Pancreas (tissue), 10 donors: ENCODE results near the gene RNH1. TPM values are rescaled to one million over a fixed set of nuclear protein-coding genes. Genes with fewer than 3 reads are reported as not detected.
A peak's percentile ranks its signal among the peaks of the same experiment; 100 is the strongest.

Experiments
- ATAC-seq, 4 donors: fragments of 200-7000 bp; cut with Tn5 transposase; one replicate each; pipeline versions ENCODE4 v1.8.0 to v1.9.1; 2020; ENCODE audit warnings: mild to moderate bottlenecking in 4 of 4, moderate library complexity in 4 of 4
- DNase-seq, 6 donors: peaks; one replicate each; pipeline ENCODE4 v3.0.0-alpha.2; 2020
- FAIRE-seq: peaks from 2 replicates; lab custom pipeline; 2012; peaks lifted over from hg19 to GRCh38; lab: Jason Lieb, UNC
- H3K27ac ChIP-seq, 4 donors: fragments of 200-600 bp; sonication (generic); 1 replicate in 3 of 4; 2 replicates in 1 of 4; pipeline versions ENCODE4 v1.5.0 to v1.8.0; 2020
- H3K27me3 ChIP-seq, 4 donors: fragments of 200-600 bp; one replicate each; pipeline ENCODE4 v1.8.0; 2021
- H3K36me3 ChIP-seq, 3 donors: fragments of 200-600 bp; sonication (generic) in 1 of 3; one replicate each; pipeline versions ENCODE4 v1.5.0 to v1.8.0; 2020 to 2021
- H3K4me1 ChIP-seq, 3 donors: fragments of 200-600 bp; one replicate each; pipeline ENCODE4 v1.8.0; 2021
- H3K4me3 ChIP-seq, 4 donors: fragments of 200-600 bp; sonication (generic) in 2 of 4; one replicate each; pipeline versions ENCODE4 v1.5.0 to v1.8.0; 2020 to 2021
- H3K9me3 ChIP-seq, 4 donors: fragments of 200-600 bp; one replicate each; pipeline ENCODE4 v1.8.0; 2021
- WGBS, 2 donors: extraction: QIAGEN DNeasy Blood & Tissue Kit; methylation state at CpG; one replicate each; pipeline ENCODE4 v1.1.7; 2013; 5-methylcytosine and 5-hydroxymethylcytosine counted together
- intact Hi-C, 3 donors: fragments of 100-400 bp; cut with DNase I; formaldehyde crosslinking; loops; one replicate each; pipeline versions ENCODE4 v1.11.1 to v1.14.2; 2022
- polyA plus RNA-seq, 2 donors: library from polyadenylated mRNA; stranded (reverse); fragments of 200-250 nt; gene quantifications; one replicate each; pipeline ENCODE4 v1.2.3, GENCODE V29; 2013
- total RNA-seq, 6 donors: library from RNA; stranded (reverse); fragmentation: NEBNext Ultra II Directional in 4 of 6; extraction: Animal tissue kit (Norgen Biotek cat#: 25700) in 4 of 6; gene quantifications; one replicate each; pipeline versions ENCODE4 v1.2.1 to v1.2.4, GENCODE V29; 2021 to 2023
- TF ChIP-seq, protein P1 (sequence below), 4 donors: fragments of 200-600 bp; sonication (generic) in 3 of 4; IDR thresholded peaks; one replicate each; pipeline versions ENCODE4 v1.5.0 to v1.8.0; 2021; ENCODE audit warnings: antibody characterized with exemption in 4 of 4
- donor health status: healthy with polysubstance abuse.
- donor health status: DM: no; HTN: no; CAD: no; lungs with moderate emphysema.
- donor health status: DM: no; HTN: no; CAD: no.
- donor health status: control.
- donor health status: control.
- donor health status: Bipolar disorder and iron deficiency.
- donor health status: DM: yes; HTN: yes; CAD: no.
- donor health status: DM: no; HTN: no; CAD: no.
- donor health status: DM: no; HTN: no; CAD: no.
- donor health status: DM: yes; HTN: yes; CAD: no.

The RNH1 gene
- total and polyA plus RNA-seq, 8 donors, result 38.9 to 87.7 (median 63.9) TPM

DNA sequence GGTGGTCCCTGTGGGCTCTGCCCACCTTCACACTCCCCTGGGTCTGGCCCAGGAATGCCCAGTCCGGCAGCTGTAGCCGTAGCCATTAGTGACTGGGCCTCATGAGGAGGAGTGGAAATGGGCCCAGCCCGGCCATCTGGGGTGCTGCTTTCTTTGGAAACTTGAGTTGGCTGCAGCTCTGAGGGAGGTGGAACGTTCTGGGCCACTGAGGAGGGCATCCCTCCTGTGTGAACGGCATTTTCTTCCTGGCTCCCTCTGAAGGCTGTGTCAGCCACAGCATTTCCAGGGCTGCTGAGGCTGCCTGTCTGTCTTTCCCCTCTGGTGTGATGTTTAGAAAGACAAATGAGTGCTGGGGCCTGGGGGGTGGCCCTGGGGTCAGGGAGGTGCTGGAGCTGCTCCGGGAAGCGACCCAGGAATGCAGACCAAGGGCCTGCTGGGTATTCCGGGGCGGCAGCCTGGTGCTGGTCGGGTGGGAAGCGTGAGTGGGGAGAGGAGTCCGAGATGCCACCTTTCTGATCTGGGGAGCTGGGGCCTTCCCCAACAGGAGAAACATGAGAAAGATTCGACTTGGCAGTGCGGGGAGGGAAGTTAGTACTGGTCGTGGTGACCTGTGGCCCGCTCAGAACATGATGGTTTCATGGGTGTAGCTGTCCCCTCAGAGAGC lies 29.9 kb downstream of the RNH1 start:
- Histone ChIP-seq H3K36me3 (no peaks in the 10 kb centered on the region), H3K27me3 (no peaks in the 10 kb centered on the region), H3K27ac (no peak overlapping the region), H3K9me3 (no peaks in the 10 kb centered on the region), H3K4me3 (no peak overlapping the region), H3K4me1 (no peaks in the 10 kb centered on the region)
- no peak for ATAC-seq
- no peak for FAIRE-seq
- peak in 1 of 6 donors; percentile 7 for DNase-seq
- TF ChIP-seq, protein P1, sequence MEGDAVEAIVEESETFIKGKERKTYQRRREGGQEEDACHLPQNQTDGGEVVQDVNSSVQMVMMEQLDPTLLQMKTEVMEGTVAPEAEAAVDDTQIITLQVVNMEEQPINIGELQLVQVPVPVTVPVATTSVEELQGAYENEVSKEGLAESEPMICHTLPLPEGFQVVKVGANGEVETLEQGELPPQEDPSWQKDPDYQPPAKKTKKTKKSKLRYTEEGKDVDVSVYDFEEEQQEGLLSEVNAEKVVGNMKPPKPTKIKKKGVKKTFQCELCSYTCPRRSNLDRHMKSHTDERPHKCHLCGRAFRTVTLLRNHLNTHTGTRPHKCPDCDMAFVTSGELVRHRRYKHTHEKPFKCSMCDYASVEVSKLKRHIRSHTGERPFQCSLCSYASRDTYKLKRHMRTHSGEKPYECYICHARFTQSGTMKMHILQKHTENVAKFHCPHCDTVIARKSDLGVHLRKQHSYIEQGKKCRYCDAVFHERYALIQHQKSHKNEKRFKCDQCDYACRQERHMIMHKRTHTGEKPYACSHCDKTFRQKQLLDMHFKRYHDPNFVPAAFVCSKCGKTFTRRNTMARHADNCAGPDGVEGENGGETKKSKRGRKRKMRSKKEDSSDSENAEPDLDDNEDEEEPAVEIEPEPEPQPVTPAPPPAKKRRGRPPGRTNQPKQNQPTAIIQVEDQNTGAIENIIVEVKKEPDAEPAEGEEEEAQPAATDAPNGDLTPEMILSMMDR (IDR thresholded peaks at IDR 0.05), result no peak
- intact Hi-C loops, result no loop called here
- WGBS, 2 donors, result 83 to 88% methylated on average over 16 of the region's 16 CpGs

DNA sequence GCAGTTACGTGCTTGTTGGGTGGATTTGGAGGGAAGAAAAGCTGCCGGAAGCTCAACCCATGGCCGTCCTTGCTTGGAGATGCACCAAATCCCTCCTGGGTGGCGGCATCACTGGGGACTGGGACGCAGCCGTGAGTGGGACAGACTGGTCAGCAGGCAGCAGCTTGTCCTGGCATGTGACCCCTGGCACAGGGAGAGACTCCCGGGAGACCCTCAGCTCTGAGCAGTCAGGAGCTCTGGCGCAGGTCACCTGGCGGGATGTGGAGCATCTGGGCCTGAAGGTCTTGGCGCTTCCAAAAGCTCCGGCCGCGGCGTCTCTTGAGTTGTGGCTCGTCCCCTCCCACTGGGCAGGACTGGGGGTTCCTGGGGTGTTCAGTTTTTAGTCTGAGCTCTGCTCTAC lies 30.6 kb downstream of the RNH1 start:
- H3K4me3 ChIP-seq, result no peak overlapping the region
- ATAC-seq (no peak), DNase-seq (peak in 2 of 6 donors; percentile 14 to 58), FAIRE-seq (no peak)
- WGBS, 2 donors, result 93 to 96% methylated on average over 15 of the region's 15 CpGs
- intact Hi-C loops, result no loop called here
- H3K36me3 ChIP-seq, result no peaks in the 10 kb centered on the region
- no peak overlapping the region for H3K27ac ChIP-seq
- H3K9me3 ChIP-seq, result no peaks in the 10 kb centered on the region
- H3K27me3 ChIP-seq, result no peaks in the 10 kb centered on the region
- no peaks in the 10 kb centered on the region for H3K4me1 ChIP-seq
- TF ChIP-seq, protein P1 (IDR thresholded peaks at IDR 0.05), result no peak

DNA sequence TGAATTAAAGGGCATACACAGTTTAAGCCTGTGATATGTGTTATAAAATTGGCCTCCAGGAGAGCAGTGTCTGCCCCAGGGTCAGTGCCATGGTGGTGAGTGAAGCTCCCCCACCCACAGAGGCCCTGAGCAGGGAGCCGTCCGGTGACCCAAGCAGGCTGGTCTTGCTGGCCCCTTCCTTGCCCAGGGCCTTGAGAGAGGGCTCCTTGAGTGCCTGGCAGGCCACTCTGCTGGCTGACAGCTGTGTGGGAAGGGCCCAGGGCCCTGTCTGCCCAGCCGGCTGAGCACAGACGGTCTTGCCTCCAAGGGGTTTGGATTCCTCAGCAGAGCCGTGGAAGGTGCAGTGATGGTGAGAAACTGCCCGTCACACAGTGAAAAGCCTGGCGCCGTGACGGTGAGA lies 31.1 kb downstream of the RNH1 start:
- DNase-seq (peak in 1 of 6 donors; percentile 8), FAIRE-seq (no peak), ATAC-seq (no peak)
- Histone ChIP-seq H3K36me3 (no peaks in the 10 kb centered on the region), H3K9me3 (no peaks in the 10 kb centered on the region), H3K27ac (no peak overlapping the region), H3K27me3 (no peaks in the 10 kb centered on the region), H3K4me3 (no peak overlapping the region), H3K4me1 (no peaks in the 10 kb centered on the region)
- intact Hi-C loops, result no loop called here
- WGBS, 2 donors, result 95 to 96% methylated on average over 9 of the region's 9 CpGs
- TF ChIP-seq, protein P1 (IDR thresholded peaks at IDR 0.05), result no peak

DNA sequence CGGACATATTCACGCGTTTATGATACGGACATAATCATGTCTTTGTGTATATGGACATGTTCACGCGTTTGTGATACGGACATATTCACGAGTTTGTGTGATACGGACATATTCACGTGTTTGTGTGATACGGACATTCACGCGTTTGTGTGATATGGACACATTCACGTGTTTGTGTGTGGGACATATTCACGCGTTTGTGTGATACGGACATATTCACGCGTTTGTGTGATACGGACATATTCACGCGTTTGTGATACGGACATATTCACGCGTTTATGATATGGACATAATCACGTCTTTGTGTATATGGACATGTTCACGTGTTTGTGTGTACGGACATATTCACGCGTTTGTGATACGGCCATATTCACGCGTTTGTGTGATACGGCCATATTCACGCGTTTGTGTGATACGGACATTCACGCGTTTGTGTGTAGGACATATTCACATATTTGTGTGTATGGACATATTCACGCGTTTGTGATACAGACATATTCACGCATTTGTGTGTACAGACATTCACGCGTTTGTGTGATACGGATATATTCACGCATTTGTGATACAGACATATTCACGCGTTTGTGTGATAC lies 32.0 kb downstream of the RNH1 start:
- Histone ChIP-seq H3K4me3 (no peak overlapping the region), H3K36me3 (no peaks in the 10 kb centered on the region), H3K9me3 (no peaks in the 10 kb centered on the region), H3K4me1 (peaks cover 0 to 2% (median 0%) of the 10 kb centered on the region in 3 donors), H3K27ac (no peak overlapping the region), H3K27me3 (no peaks in the 10 kb centered on the region)
- peak in 1 of 6 donors; percentile 3 for DNase-seq
- ATAC-seq, result no peak
- intact Hi-C loops, result no loop called here
- TF ChIP-seq, protein P1 (IDR thresholded peaks at IDR 0.05), result no peak
- FAIRE-seq, result no peak
- WGBS, 2 donors, result 96 to 98% methylated on average over 48 of the region's 48 CpGs
